Peyer's patch (tissue), 4 donors: ENCODE results near the gene TRIM6.

Experiments
- CTCF ChIP-seq, 6 experiments: fragments of 450-650 bp in 4 of 6; fragments of 200-600 bp in 2 of 6; sonication (generic) in 1 of 6; IDR thresholded peaks; one replicate each; pipeline ENCODE4 v1.5.1; 2017 to 2019; ENCODE audit warnings: antibody characterized with exemption in 6 of 6, mild to moderate bottlenecking in 3 of 6, moderate library complexity in 1 of 6
- POLR2A ChIP-seq, 2 donors: fragments of 450-650 bp; IDR thresholded peaks; one replicate each; pipeline ENCODE4 v1.5.1; 2017; ENCODE audit warnings: antibody characterized with exemption in 2 of 2, mild to moderate bottlenecking in 2 of 2, moderate library complexity in 2 of 2

- TF ChIP-seq CTCF (IDR thresholded peaks at IDR 0.05) (no peak), POLR2A (IDR thresholded peaks at IDR 0.05) (no peak)
These were observed 3.8 kb upstream of the TRIM6 start for GRCh38 chr11:5592615-5593014.
